Spleen (tissue), 11 donors: ENCODE results near the gene CLINT1. TPM values are rescaled to one million over a fixed set of nuclear protein-coding genes. Genes with fewer than 3 reads are reported as not detected.

ENCODE experiments used
- DNase-seq: peaks from one replicate; pipeline ENCODE4 v3.0.0-alpha.2; 2020
- H3K27ac ChIP-seq, 8 donors: fragments of 200-600 bp; sonication (generic) in 7 of 8; 1 replicate in 4 of 8; 2 replicates in 4 of 8; pipeline versions ENCODE4 v1.5.0 to v1.8.0; 2016 to 2021; ENCODE audit warnings: inconsistent platforms in 4 of 8, mild to moderate bottlenecking in 4 of 8, moderate library complexity in 1 of 8
- H3K27me3 ChIP-seq, 7 donors: fragments of 200-600 bp; sonication (generic) in 6 of 7; replicated peaks in 1 of 7; 1 replicate in 4 of 7; 2 replicates in 3 of 7; pipeline versions ENCODE4 v1.5.0 to v1.8.0; 2016 to 2021; ENCODE audit warnings: inconsistent platforms in 3 of 7, mild to moderate bottlenecking in 1 of 7
- H3K36me3 ChIP-seq, 6 donors: fragments of 200-600 bp; sonication (generic) in 5 of 6; 1 replicate in 4 of 6; 2 replicates in 2 of 6; pipeline versions ENCODE4 v1.5.0 to v1.8.0; 2016 to 2021; ENCODE audit warnings: inconsistent platforms in 2 of 6
- H3K4me1 ChIP-seq, 6 donors: fragments of 200-600 bp; sonication (generic) in 5 of 6; 1 replicate in 3 of 6; 2 replicates in 3 of 6; pipeline versions ENCODE4 v1.5.0 to v1.8.0; 2016 to 2021; ENCODE audit warnings: inconsistent platforms in 3 of 6
- H3K4me3 ChIP-seq, 8 donors: fragments of 200-600 bp; sonication (generic) in 7 of 8; 1 replicate in 4 of 8; 2 replicates in 4 of 8; pipeline versions ENCODE4 v1.5.0 to v1.8.0; 2016 to 2021; ENCODE audit warnings: inconsistent platforms in 4 of 8, mild to moderate bottlenecking in 4 of 8, moderate library complexity in 2 of 8
- H3K9me3 ChIP-seq, 8 donors: fragments of 200-600 bp; sonication (generic) in 7 of 8; 1 replicate in 4 of 8; 2 replicates in 4 of 8; pipeline versions ENCODE4 v1.5.0 to v1.8.0; 2016 to 2021; ENCODE audit warnings: inconsistent platforms in 4 of 8
- CTCF ChIP-seq, 11 experiments: fragments of 200-600 bp in 7 of 11; fragments of 450-650 bp in 4 of 11; sonication (generic) in 4 of 11; IDR thresholded peaks in 8 of 11; conservative IDR thresholded peaks in 3 of 11; 1 replicate in 7 of 11; 2 replicates in 4 of 11; pipeline versions ENCODE4 v1.4.0 to v1.8.0; 2016 to 2021; ENCODE audit warnings: antibody characterized with exemption in 11 of 11, inconsistent platforms in 4 of 11, mild to moderate bottlenecking in 1 of 11
- POLR2A ChIP-seq, 3 donors: fragments of 450-650 bp; IDR thresholded peaks; one replicate each; pipeline ENCODE4 v1.5.1; 2017; ENCODE audit warnings: antibody characterized with exemption in 3 of 3, mild to moderate bottlenecking in 1 of 3
- POLR2AphosphoS5 ChIP-seq, 3 donors: sonication (generic); formaldehyde crosslinking; IDR thresholded peaks; one replicate each; pipeline ENCODE4 v1.5.1; 2017; ENCODE audit warnings: antibody characterized with exemption in 3 of 3
- WGBS, 5 donors: extraction: QIAGEN DNeasy Blood & Tissue Kit in 3 of 5; methylation state at CpG; one replicate each; pipeline versions ENCODE4 v1.1.5 to v1.1.7; 2013 to 2018; 5-methylcytosine and 5-hydroxymethylcytosine counted together
- intact Hi-C: fragments of 100-400 bp; cut with DNase I; formaldehyde crosslinking; loops from one replicate; pipeline ENCODE4 v1.15.0; 2023; ENCODE audit warnings: low total_unique reads
- polyA plus RNA-seq, 3 donors: library from polyadenylated mRNA; stranded (reverse); fragments of 200-250 nt; gene quantifications; one replicate each; pipeline ENCODE4 v1.2.1, GENCODE V29; 2013
- total RNA-seq, 7 donors: library from RNA; depleted of rRNA in 3 of 7; stranded (reverse); fragments of >200 nt in 3 of 7; fragmentation: NEBNext Ultra II Directional in 4 of 7; extraction: Animal tissue kit (Norgen Biotek cat#: 25700) in 4 of 7; gene quantifications; one replicate each; pipeline versions ENCODE4 v1.1.0 to v1.2.1, GENCODE V29; 2016 to 2021
- donor health status: healthy with polysubstance abuse.
- donor health status: DM: no; HTN: no; CAD: no; lungs with moderate emphysema.
- donor health status: DM: no; HTN: no; CAD: no.
- donor health status: Bipolar disorder and iron deficiency.
- donor health status: healthy.
- donor health status: DM: no; HTN: no; CAD: no.
- donor health status: DM: yes; HTN: yes; CAD: no.

Gene CLINT1
- total and polyA plus RNA-seq, 10 donors: 26.7 to 130 (median 62.4) TPM

GRCh38 chr5:157748760-157749461 is 110.0 kb downstream of the CLINT1 start:
- Histone ChIP-seq H3K27ac (no peak overlapping the region), H3K9me3 (no peaks in the 10 kb centered on the region), H3K4me3 (no peak overlapping the region), H3K36me3 (peaks cover 0 to 31% (median 22%) of the 10 kb centered on the region in 6 donors), H3K27me3 (no peaks in the 10 kb centered on the region), H3K4me1 (peaks cover 3 to 19% (median 12%) of the 10 kb centered on the region in 6 donors)
- TF ChIP-seq CTCF (IDR thresholded peaks at IDR 0.05 in 8 of 11, conservative IDR thresholded peaks at IDR 0.05 in 3 of 11): no peak
- TF ChIP-seq POLR2AphosphoS5 (IDR thresholded peaks at IDR 0.05): no peak
- 89 to 97% (median 90%) methylated on average over 4 of the region's 4 CpGs for WGBS, 5 donors
- DNase-seq: no peak
- intact Hi-C loops: no loop called here

GRCh38 chr5:157747766-157748700 is 110.9 kb downstream of the CLINT1 start:
- Histone ChIP-seq H3K9me3 (no peaks in the 10 kb centered on the region), H3K36me3 (peaks cover 0 to 22% (median 15%) of the 10 kb centered on the region in 6 donors), H3K4me3 (no peak overlapping the region), H3K4me1 (peaks cover 3 to 23% (median 16%) of the 10 kb centered on the region in 6 donors), H3K27ac (no peak overlapping the region), H3K27me3 (no peaks in the 10 kb centered on the region)
- TF ChIP-seq CTCF (IDR thresholded peaks at IDR 0.05 in 8 of 11, conservative IDR thresholded peaks at IDR 0.05 in 3 of 11): no peak
- WGBS, 5 donors: 84 to 93% (median 91%) methylated on average over 8 of the region's 8 CpGs
- DNase-seq: no peak
- intact Hi-C loops: no loop called here

GRCh38 chr5:157747173-157747740 is 111.7 kb downstream of the CLINT1 start:
- TF ChIP-seq POLR2A (IDR thresholded peaks at IDR 0.05) (no peak), POLR2AphosphoS5 (IDR thresholded peaks at IDR 0.05) (no peak), CTCF (IDR thresholded peaks at IDR 0.05 in 8 of 11, conservative IDR thresholded peaks at IDR 0.05 in 3 of 11) (no peak)
- Histone ChIP-seq H3K27ac (no peak overlapping the region), H3K4me3 (no peak overlapping the region), H3K4me1 (peaks cover 3 to 26% (median 19%) of the 10 kb centered on the region in 6 donors), H3K27me3 (no peaks in the 10 kb centered on the region), H3K36me3 (peaks cover 0 to 14% (median 9%) of the 10 kb centered on the region in 6 donors), H3K9me3 (no peaks in the 10 kb centered on the region)
- DNase-seq: no peak
- WGBS, 5 donors: 88 to 94% (median 91%) methylated on average over 6 of the region's 6 CpGs
- intact Hi-C loops: no loop called here
